ENCODE data around the gene DNMT3A. TPM values are rescaled to one million over a fixed set of nuclear protein-coding genes. Genes with fewer than 3 reads are reported as not detected.

Gene DNMT3A
- total RNA-seq, 4 donors from 2014 or later: 14.7 to 40.2 (median 18.3) TPM

DNA sequence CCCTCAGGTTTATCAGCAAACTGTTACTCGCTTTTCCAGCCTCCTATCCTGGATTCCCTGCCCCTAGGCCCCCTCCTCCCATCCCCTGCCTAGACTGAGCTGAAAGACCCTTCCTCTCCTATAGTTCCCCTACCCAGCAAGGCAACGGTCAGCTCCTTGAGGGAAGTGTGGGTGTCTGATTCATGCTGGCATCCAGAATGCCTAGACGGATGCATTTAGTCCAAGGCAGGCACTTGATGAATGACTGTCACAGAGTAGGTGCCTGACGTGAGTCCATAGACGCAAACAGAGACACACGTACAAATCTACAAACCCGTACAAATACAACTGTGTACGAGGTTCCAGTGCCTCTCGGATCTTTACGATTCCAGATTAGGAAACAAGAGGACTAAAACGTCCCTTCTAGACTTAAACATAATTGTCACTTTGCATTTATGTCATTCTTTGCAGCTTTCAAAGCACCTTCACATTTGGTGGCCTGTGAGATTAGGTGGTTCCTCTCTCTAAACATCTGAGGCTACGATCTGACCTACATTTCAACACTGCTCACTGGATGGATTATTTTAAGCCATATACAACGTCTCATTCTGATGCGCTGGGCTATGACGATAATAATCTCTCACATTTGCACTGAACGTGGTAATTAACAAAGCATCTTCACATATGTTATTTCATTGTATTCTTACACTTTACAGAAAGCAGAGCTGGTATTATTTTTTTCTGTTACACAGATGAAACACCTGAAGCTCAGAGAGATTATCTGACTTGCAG, 36.7 kb downstream of the DNMT3A start:
- H3K27ac ChIP-seq: peak overlapping the region in 3 of 4 donors; percentile 38 to 49 (median 41)
- peaks cover 0 to 28% of the 10 kb centered on the region in 2 donors for H3K36me3 ChIP-seq
- H3K27me3 ChIP-seq: no peaks in the 10 kb centered on the region
- no peak for TF ChIP-seq EP300 (IDR thresholded peaks at IDR 0.05)
- TF ChIP-seq POLR2A (IDR thresholded peaks at IDR 0.05): no peak
- TF ChIP-seq, protein P1, sequence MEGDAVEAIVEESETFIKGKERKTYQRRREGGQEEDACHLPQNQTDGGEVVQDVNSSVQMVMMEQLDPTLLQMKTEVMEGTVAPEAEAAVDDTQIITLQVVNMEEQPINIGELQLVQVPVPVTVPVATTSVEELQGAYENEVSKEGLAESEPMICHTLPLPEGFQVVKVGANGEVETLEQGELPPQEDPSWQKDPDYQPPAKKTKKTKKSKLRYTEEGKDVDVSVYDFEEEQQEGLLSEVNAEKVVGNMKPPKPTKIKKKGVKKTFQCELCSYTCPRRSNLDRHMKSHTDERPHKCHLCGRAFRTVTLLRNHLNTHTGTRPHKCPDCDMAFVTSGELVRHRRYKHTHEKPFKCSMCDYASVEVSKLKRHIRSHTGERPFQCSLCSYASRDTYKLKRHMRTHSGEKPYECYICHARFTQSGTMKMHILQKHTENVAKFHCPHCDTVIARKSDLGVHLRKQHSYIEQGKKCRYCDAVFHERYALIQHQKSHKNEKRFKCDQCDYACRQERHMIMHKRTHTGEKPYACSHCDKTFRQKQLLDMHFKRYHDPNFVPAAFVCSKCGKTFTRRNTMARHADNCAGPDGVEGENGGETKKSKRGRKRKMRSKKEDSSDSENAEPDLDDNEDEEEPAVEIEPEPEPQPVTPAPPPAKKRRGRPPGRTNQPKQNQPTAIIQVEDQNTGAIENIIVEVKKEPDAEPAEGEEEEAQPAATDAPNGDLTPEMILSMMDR (IDR thresholded peaks at IDR 0.05): no peak
- no peak for TF ChIP-seq POLR2AphosphoS5 (IDR thresholded peaks at IDR 0.05)
- peaks cover 4 to 93% (median 39%) of the 10 kb centered on the region in 3 donors for H3K4me1 ChIP-seq
- H3K9me3 ChIP-seq: no peaks in the 10 kb centered on the region
- no peak overlapping the region for H3K4me3 ChIP-seq
- WGBS, 2 donors (ENCODE audit: low coverage in 1 of 2): 46 to 75% methylated on average over 12 to 14 of the region's 16 CpGs
- no peak for ATAC-seq

DNA sequence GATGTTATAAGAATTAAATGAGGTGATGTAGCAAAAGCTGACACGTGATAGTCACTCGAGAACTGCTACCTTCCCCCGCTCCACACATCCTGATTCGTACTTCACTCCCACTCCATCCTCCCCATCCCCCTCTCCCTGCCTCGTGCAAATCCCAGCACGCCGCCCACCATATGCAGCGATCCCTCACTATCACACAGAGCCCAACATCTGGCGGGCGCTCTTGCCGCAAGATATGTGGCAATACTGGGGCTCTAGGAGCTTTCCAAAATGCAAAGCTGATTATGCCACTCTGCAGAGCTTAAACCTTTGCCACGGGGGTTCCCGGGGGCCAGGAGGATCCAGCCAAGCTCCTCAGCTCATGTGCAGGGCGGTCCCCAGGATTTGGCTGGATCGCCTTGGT, 37.4 kb downstream of the DNMT3A start:
- Histone ChIP-seq H3K9me3 (no peaks in the 10 kb centered on the region), H3K4me3 (no peak overlapping the region), H3K36me3 (peaks cover 0 to 35% of the 10 kb centered on the region in 2 donors), H3K27me3 (no peaks in the 10 kb centered on the region), H3K27ac (peak overlapping the region in 2 of 4 donors; percentile 20 to 38), H3K4me1 (peaks cover 4 to 93% (median 39%) of the 10 kb centered on the region in 3 donors)
- WGBS, 2 donors (ENCODE audit: low coverage in 1 of 2): 78 to 83% methylated on average over 3 to 9 of the region's 15 CpGs
- no peak for ATAC-seq
- TF ChIP-seq EP300 (IDR thresholded peaks at IDR 0.05): no peak
- TF ChIP-seq, protein P1 (IDR thresholded peaks at IDR 0.05): no peak

DNA sequence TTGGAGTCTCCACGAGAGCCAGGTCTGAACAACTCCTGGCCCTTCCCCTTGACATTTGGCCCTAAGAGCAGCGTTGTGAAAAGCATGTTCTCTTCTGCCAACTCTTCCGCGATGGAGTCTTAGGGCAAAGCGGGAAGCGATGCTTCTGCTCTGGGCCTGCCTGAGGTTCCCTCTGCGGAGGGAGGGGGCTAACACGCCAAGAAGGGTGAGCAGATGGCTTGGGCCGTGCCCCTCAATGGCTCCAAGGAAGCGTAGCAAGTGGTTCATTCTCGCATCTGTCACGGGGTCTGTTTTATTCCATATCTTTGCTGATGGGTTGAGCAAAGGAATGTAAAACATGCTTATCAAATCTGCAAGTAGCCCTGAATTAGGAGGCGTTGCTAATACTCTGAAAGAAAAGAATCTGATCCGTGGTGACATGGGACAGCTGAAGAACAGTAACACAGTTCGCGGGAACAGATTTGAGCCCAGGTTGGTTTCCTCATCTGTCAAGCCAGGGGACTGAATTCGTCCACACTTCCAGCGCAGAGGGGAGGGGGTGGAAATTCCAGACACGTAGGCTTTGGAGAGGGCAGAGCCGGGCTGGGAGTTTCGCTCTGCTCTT, 38.0 kb downstream of the DNMT3A start:
- no peaks in the 10 kb centered on the region for H3K9me3 ChIP-seq
- no peaks in the 10 kb centered on the region for H3K27me3 ChIP-seq
- peak overlapping the region in 1 of 4 donors; percentile 12 for H3K27ac ChIP-seq
- H3K4me3 ChIP-seq: no peak overlapping the region
- H3K36me3 ChIP-seq: peaks cover 0 to 38% of the 10 kb centered on the region in 2 donors
- peaks cover 4 to 93% (median 39%) of the 10 kb centered on the region in 3 donors for H3K4me1 ChIP-seq
- TF ChIP-seq, protein P1 (IDR thresholded peaks at IDR 0.05): no peak
- no peak for TF ChIP-seq EP300 (IDR thresholded peaks at IDR 0.05)
- TF ChIP-seq POLR2A (IDR thresholded peaks at IDR 0.05): no peak
- TF ChIP-seq POLR2AphosphoS5 (IDR thresholded peaks at IDR 0.05): no peak
- 76% methylated on average over 7 to 8 of the region's 21 CpGs for WGBS, 2 donors (ENCODE audit: low coverage in 1 of 2)
- ATAC-seq: no peak

DNA sequence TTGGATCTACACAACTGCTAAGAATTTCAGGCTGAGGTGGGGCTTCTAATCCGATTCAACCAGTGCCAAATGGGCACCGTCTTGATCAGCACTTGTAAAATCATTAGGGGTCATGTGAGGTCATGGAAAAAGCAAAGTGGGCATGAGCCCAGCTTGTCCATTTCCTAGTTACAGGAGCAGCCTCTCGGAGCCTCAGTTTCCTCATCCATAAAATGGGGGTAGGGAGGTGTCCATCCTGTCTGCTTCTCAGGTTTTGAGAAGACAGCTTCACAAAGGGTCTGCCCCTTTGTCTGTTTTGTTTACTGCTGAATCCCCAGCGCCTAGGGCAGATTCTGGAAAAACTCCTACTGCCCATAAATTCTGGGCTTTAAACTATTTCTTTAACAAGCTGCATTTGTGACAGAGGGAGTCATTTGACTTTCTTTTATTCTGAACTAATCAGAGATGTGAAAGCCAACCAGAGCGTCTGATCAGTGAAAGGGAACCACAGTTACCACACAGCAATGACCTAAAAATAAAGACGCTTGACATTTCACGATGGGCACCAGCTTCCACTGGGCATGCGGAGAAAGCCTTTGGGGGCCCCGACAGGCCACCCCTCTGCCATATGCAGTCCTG, 38.9 kb downstream of the DNMT3A start:
- 75 to 86% methylated on average over 1 to 9 of the region's 9 CpGs for WGBS, 2 donors (ENCODE audit: low coverage in 1 of 2)
- TF ChIP-seq EP300 (IDR thresholded peaks at IDR 0.05) (no peak), POLR2A (IDR thresholded peaks at IDR 0.05) (no peak), POLR2AphosphoS5 (IDR thresholded peaks at IDR 0.05) (no peak)
- TF ChIP-seq, protein P1 (IDR thresholded peaks at IDR 0.05): no peak
- H3K4me3 ChIP-seq: no peak overlapping the region
- H3K36me3 ChIP-seq: peaks cover 0 to 40% of the 10 kb centered on the region in 2 donors
- no peaks in the 10 kb centered on the region for H3K27me3 ChIP-seq
- H3K4me1 ChIP-seq: peaks cover 4 to 93% (median 35%) of the 10 kb centered on the region in 3 donors
- no peaks in the 10 kb centered on the region for H3K9me3 ChIP-seq
- ATAC-seq: no peak
- H3K27ac ChIP-seq: peak overlapping the region in 1 of 4 donors; percentile 12
